Progenitor cell of endocrine pancreas (in vitro differentiated cells): ENCODE measurements around the gene FARSB. TPM values are rescaled to one million over a fixed set of nuclear protein-coding genes. Genes with fewer than 3 reads are reported as not detected.

Source experiments
- DNase-seq: peaks from one replicate; pipeline ENCODE4 v3.0.0; 2021; ENCODE audit warnings: low spot score; ENCODE audit not compliant: unreplicated experiment
- H3K27ac Mint-ChIP-seq: 2 replicates; pipeline ENCODE4 v1.8.0; 2021; ENCODE audit warnings: mild to moderate bottlenecking, moderate library complexity, mixed read lengths
- H3K27me3 Mint-ChIP-seq: 2 replicates; pipeline ENCODE4 v1.8.0; 2021; ENCODE audit warnings: mixed read lengths
- H3K36me3 Mint-ChIP-seq: 2 replicates; pipeline ENCODE4 v1.8.0; 2022; ENCODE audit warnings: mixed read lengths; ENCODE audit not compliant: insufficient read depth
- H3K4me1 Mint-ChIP-seq: 2 replicates; pipeline ENCODE4 v1.8.0; 2021; ENCODE audit warnings: low read depth, mixed read lengths
- H3K4me3 Mint-ChIP-seq: 2 replicates; pipeline ENCODE4 v1.8.0; 2021; ENCODE audit warnings: low read depth, mild to moderate bottlenecking, moderate library complexity, mixed read lengths
- H3K9me3 Mint-ChIP-seq: 2 replicates; pipeline ENCODE4 v1.8.0; 2021; ENCODE audit warnings: low read depth, mixed read lengths
- CTCF ChIP-seq: fragments of 200-600 bp; sonication (generic); IDR thresholded peaks from one replicate; pipeline ENCODE4 v1.5.0; 2021; ENCODE audit warnings: antibody characterized with exemption, mild to moderate bottlenecking; ENCODE audit not compliant: unreplicated experiment
- total RNA-seq: library from RNA; stranded (reverse); gene quantifications from 2 replicates; pipeline ENCODE4 v1.2.1, GENCODE V29; 2021

FARSB gene
- total RNA-seq, 1 donor from 2014 or later: 18.5 TPM

- H3K27me3 Mint-ChIP-seq: peaks cover 12% of the 10 kb centered on the region
- H3K27ac Mint-ChIP-seq: no peak overlapping the region
These were observed 109.8 kb downstream of the FARSB start for GRCh38 chr2:222545823-222546795.

GRCh38 chr2:222544661-222545060 lies 111.2 kb downstream of the FARSB start:
- Mint-ChIP-seq H3K27ac (no peak overlapping the region), H3K4me1 (no peaks in the 10 kb centered on the region), H3K9me3 (no peaks in the 10 kb centered on the region), H3K36me3 (no peaks in the 10 kb centered on the region), H3K4me3 (no peak overlapping the region), H3K27me3 (peaks cover 12% of the 10 kb centered on the region)
- no peak for DNase-seq
- no peak for TF ChIP-seq CTCF

More at GRCh38 chr2:222545823-222546795, 109.8 kb downstream of the FARSB start:
- TF ChIP-seq CTCF: no peak
- Mint-ChIP-seq H3K4me3 (no peak overlapping the region), H3K4me1 (no peaks in the 10 kb centered on the region), H3K9me3 (no peaks in the 10 kb centered on the region), H3K36me3 (no peaks in the 10 kb centered on the region)
- DNase-seq: no peak

GRCh38 chr2:222538535-222538934 lies 117.4 kb downstream of the FARSB start:
- no peaks in the 10 kb centered on the region for H3K4me1 Mint-ChIP-seq
- peaks cover 1% of the 10 kb centered on the region for H3K36me3 Mint-ChIP-seq
- DNase-seq: no peak
- TF ChIP-seq CTCF: no peak
- no peak overlapping the region for H3K27ac Mint-ChIP-seq
- peaks cover 4% of the 10 kb centered on the region for H3K27me3 Mint-ChIP-seq
- H3K9me3 Mint-ChIP-seq: no peaks in the 10 kb centered on the region
- H3K4me3 Mint-ChIP-seq: no peak overlapping the region

GRCh38 chr2:222535477-222535876 lies 120.4 kb downstream of the FARSB start:
- no peaks in the 10 kb centered on the region for H3K4me1 Mint-ChIP-seq
- no peak for DNase-seq
- peaks cover 1% of the 10 kb centered on the region for H3K36me3 Mint-ChIP-seq
- H3K27me3 Mint-ChIP-seq: no peaks in the 10 kb centered on the region
- TF ChIP-seq CTCF: no peak
- H3K4me3 Mint-ChIP-seq: no peak overlapping the region
- H3K27ac Mint-ChIP-seq: no peak overlapping the region
- no peaks in the 10 kb centered on the region for H3K9me3 Mint-ChIP-seq

- no peak for DNase-seq
- Mint-ChIP-seq H3K9me3 (peaks cover 3% of the 10 kb centered on the region), H3K36me3 (peaks cover 5% of the 10 kb centered on the region), H3K4me3 (no peak overlapping the region), H3K27me3 (no peaks in the 10 kb centered on the region), H3K4me1 (no peaks in the 10 kb centered on the region), H3K27ac (no peak overlapping the region)
- no peak for TF ChIP-seq CTCF
These were observed 123.6 kb downstream of the FARSB start for GRCh38 chr2:222532315-222532714.
